DMS 273 (cell line): ENCODE measurements around the gene SEMA4D.
A peak's percentile ranks its signal among the peaks of the same experiment; 100 is the strongest.

Experiments used
- DNase-seq: peaks from one replicate; lab custom pipeline; 2025; ENCODE audit not compliant: unreplicated experiment; lab: John Stamatoyannopoulos, UW

Gene SEMA4D

GRCh38 chr9:89432986-89433530, 64.9 kb downstream of the SEMA4D start:
- no peak for DNase-seq

GRCh38 chr9:89431930-89432725, 65.8 kb downstream of the SEMA4D start:
- no peak for DNase-seq

- no peak for DNase-seq
These were observed 66.9 kb downstream of the SEMA4D start for GRCh38 chr9:89430995-89431394.

GRCh38 chr9:89428901-89429890, 68.7 kb downstream of the SEMA4D start:
- DNase-seq, result peak; percentile 5

GRCh38 chr9:89428222-89428761, 69.6 kb downstream of the SEMA4D start:
- DNase-seq, result no peak

- DNase-seq, result no peak
These were observed 70.2 kb downstream of the SEMA4D start for GRCh38 chr9:89427621-89428221.

- DNase-seq, result no peak
These were observed 71.4 kb downstream of the SEMA4D start for GRCh38 chr9:89426384-89426961.

GRCh38 chr9:89425921-89426383, 72.0 kb downstream of the SEMA4D start:
- no peak for DNase-seq

GRCh38 chr9:89425024-89425805, 72.7 kb downstream of the SEMA4D start:
- no peak for DNase-seq

GRCh38 chr9:89422151-89422975, 75.5 kb downstream of the SEMA4D start:
- DNase-seq, result no peak

- DNase-seq, result no peak
These were observed 76.3 kb downstream of the SEMA4D start for GRCh38 chr9:89421595-89421994.

- no peak for DNase-seq
These were observed 77.3 kb downstream of the SEMA4D start for GRCh38 chr9:89420397-89421178.

- DNase-seq, result no peak
These were observed 77.9 kb downstream of the SEMA4D start for GRCh38 chr9:89419978-89420394.

GRCh38 chr9:89418882-89419640, 78.9 kb downstream of the SEMA4D start:
- DNase-seq, result no peak

GRCh38 chr9:89418474-89418845, 79.5 kb downstream of the SEMA4D start:
- DNase-seq, result no peak

GRCh38 chr9:89417832-89418473, 80.0 kb downstream of the SEMA4D start:
- DNase-seq, result no peak
